GM23338 (cell line): Measurements from ENCODE around the gene SPOPL. TPM values are rescaled to one million over a fixed set of nuclear protein-coding genes. Genes with fewer than 3 reads are reported as not detected.

ENCODE experiments used
- ATAC-seq: fragments of 200-7000 bp; cut with Tn5 transposase; 3 replicates; pipeline ENCODE4 v1.9.1; 2020
- DNase-seq: peaks from one replicate; pipeline ENCODE4 v3.0.0-alpha.2; 2015; ENCODE audit warnings: low spot score
- H2AFZ ChIP-seq: fragments of 200-600 bp; sonication (generic); 2 replicates; pipeline ENCODE4 v1.8.0; 2016; ENCODE audit warnings: antibody characterized with exemption, mild to moderate bottlenecking, moderate library complexity
- H3F3A ChIP-seq: fragments of 200-600 bp; sonication (generic); replicated peaks from 2 replicates; pipeline ENCODE4 v1.8.0; 2017; ENCODE audit warnings: antibody characterized with exemption, mixed run types, low read depth
- H3K27ac ChIP-seq: fragments of 200-600 bp; sonication (generic); 2 replicates; pipeline ENCODE4 v1.6.1; 2016; ENCODE audit warnings: low read depth
- H3K27me3 ChIP-seq: fragments of 200-600 bp; sonication (generic); 2 replicates; pipeline ENCODE4 v1.8.0; 2016; ENCODE audit warnings: mild to moderate bottlenecking, mixed run types, moderate library complexity; ENCODE audit not compliant: insufficient read depth
- H3K36me3 ChIP-seq: fragments of 200-600 bp; sonication (generic); 2 replicates; pipeline ENCODE4 v1.8.0; 2016; ENCODE audit warnings: mild to moderate bottlenecking; ENCODE audit not compliant: insufficient read depth
- H3K4me1 ChIP-seq: fragments of 200-600 bp; sonication (generic); 2 replicates; pipeline ENCODE4 v1.8.0; 2016; ENCODE audit warnings: mild to moderate bottlenecking, moderate library complexity; ENCODE audit not compliant: insufficient read depth
- H3K4me2 ChIP-seq: fragments of 200-600 bp; sonication (generic); 2 replicates; pipeline ENCODE4 v1.7.1; 2017; ENCODE audit warnings: mixed run types
- H3K4me3 ChIP-seq: fragments of 200-600 bp; sonication (generic); 2 replicates; pipeline ENCODE4 v1.6.1; 2016; ENCODE audit warnings: mixed run types
- H3K79me2 ChIP-seq: fragments of 200-600 bp; sonication (generic); replicated peaks from 2 replicates; pipeline ENCODE4 v1.8.0; 2017; ENCODE audit warnings: mild to moderate bottlenecking; ENCODE audit not compliant: insufficient read depth
- H3K9me2 ChIP-seq: fragments of 200-600 bp; sonication (generic); 2 replicates; pipeline ENCODE4 v1.8.0; 2017; ENCODE audit not compliant: insufficient read depth
- H4K20me1 ChIP-seq: fragments of 200-600 bp; sonication (generic); replicated peaks from 2 replicates; pipeline ENCODE4 v1.8.0; 2017; ENCODE audit warnings: mild to moderate bottlenecking; ENCODE audit not compliant: insufficient read depth
- H3K27ac Mint-ChIP-seq: 2 replicates; pipeline ENCODE4 v1.8.0; 2020; ENCODE audit warnings: inconsistent platforms, mild to moderate bottlenecking, moderate library complexity, mixed read lengths
- H3K27me3 Mint-ChIP-seq: 3 replicates; pipeline ENCODE4 v1.8.0; 2022; ENCODE audit warnings: low read depth, mild to moderate bottlenecking, moderate library complexity, mixed read lengths, inconsistent platforms; ENCODE audit not compliant: insufficient read depth, poor library complexity
- H3K36me3 Mint-ChIP-seq: 3 replicates; pipeline ENCODE4 v1.8.0; 2021; ENCODE audit warnings: low read depth, mild to moderate bottlenecking, inconsistent platforms, moderate library complexity, mixed read lengths
- H3K4me1 Mint-ChIP-seq: 3 replicates; pipeline ENCODE4 v1.8.0; 2020; ENCODE audit warnings: mild to moderate bottlenecking, inconsistent platforms, mixed read lengths
- H3K4me3 Mint-ChIP-seq: 3 replicates; pipeline ENCODE4 v1.8.0; 2021; ENCODE audit warnings: moderate library complexity, mild to moderate bottlenecking, inconsistent platforms, mixed read lengths
- H3K9me3 Mint-ChIP-seq: 3 replicates; pipeline ENCODE4 v1.8.0; 2020; ENCODE audit warnings: moderate library complexity, mild to moderate bottlenecking, inconsistent platforms, mixed read lengths
- CREB1 ChIP-seq: fragments of 250-450 bp; sonication (Bioruptor Pico); IDR thresholded peaks from 2 replicates; pipeline ENCODE4 v1.5.0; 2020; ENCODE audit warnings: low read depth, mild to moderate bottlenecking, moderate library complexity
- EZH2 ChIP-seq: fragments of 200-600 bp; sonication (generic); IDR thresholded peaks from one replicate; pipeline ENCODE4 v1.8.0; 2017; ENCODE audit warnings: antibody characterized with exemption, mild to moderate bottlenecking, low read depth; ENCODE audit not compliant: unreplicated experiment
- EZH2phosphoT487 ChIP-seq: fragments of 200-600 bp; sonication (generic); IDR thresholded peaks from one replicate; pipeline ENCODE4 v1.8.1; 2018; ENCODE audit warnings: antibody characterized with exemption; ENCODE audit not compliant: unreplicated experiment
- NANOG ChIP-seq: IDR thresholded peaks from 2 replicates; pipeline ENCODE4 v1.6.1; 2016; ENCODE audit warnings: antibody characterized with exemption, borderline replicate concordance
- POLR2AphosphoS5 ChIP-seq: IDR thresholded peaks from 2 replicates; pipeline ENCODE4 v1.6.1; 2016; ENCODE audit warnings: antibody characterized with exemption, low read depth
- ZNF331 ChIP-seq: fragments of 250-450 bp; sonication (Bioruptor Pico); IDR thresholded peaks from 2 replicates; pipeline ENCODE4 v1.5.0; 2020; ENCODE audit warnings: low read depth, mild to moderate bottlenecking, moderate library complexity
- polyA plus RNA-seq: library from polyadenylated mRNA; unstranded; fragments of >200 nt; fragmentation: Nextera tagmentation; extraction: Ambion mirVana; gene quantifications from 2 replicates; pipeline ENCODE4 v1.2.1, GENCODE V29; 2016
- total RNA-seq: library from RNA; depleted of rRNA; stranded (reverse); fragments of >200 nt; shearing (Covaris generic); gene quantifications from 2 replicates; pipeline ENCODE4 v1.2.3, GENCODE V29; 2014
- TF ChIP-seq, protein P1 (sequence below): fragments of 250-450 bp; sonication (Bioruptor Pico); IDR thresholded peaks from 2 replicates; pipeline ENCODE4 v1.5.0; 2020; ENCODE audit warnings: mild to moderate bottlenecking, moderate library complexity
- TF ChIP-seq, protein P2 (sequence below): IDR thresholded peaks from one replicate; pipeline ENCODE4 v1.6.1; 2018; ENCODE audit warnings: antibody characterized with exemption; ENCODE audit not compliant: unreplicated experiment
- TF ChIP-seq, protein P3 (sequence below), 2 experiments: fragments of 200-600 bp in 1 of 2; sonication (generic) in 1 of 2; conservative IDR thresholded peaks; 2 replicates each; pipeline versions ENCODE4 v1.5.1 to v1.6.1; 2016 to 2017; ENCODE audit warnings: antibody characterized with exemption in 2 of 2, low read depth in 2 of 2, mild to moderate bottlenecking in 2 of 2, moderate library complexity in 1 of 2

The SPOPL gene
- total and polyA plus RNA-seq, 2 experiments from 2014 or later, result 4.5 to 15.4 TPM

DNA sequence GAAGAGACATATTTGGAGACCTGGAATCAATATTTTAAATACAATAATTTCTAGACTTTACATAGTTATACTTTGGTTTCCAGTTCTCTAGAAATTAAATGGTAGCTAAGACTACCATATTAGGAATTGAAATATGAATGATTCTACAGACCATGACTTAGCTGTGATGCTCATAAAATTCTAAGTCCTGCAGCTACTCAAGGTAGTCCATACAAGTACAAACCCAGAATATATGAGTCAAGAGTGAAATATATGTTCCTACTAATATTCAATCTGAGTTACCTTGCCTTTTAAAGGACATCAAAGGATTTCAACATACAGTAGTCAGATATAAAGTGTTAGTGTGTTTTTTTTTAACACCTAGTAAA, 10.1 kb upstream of the SPOPL start:
- H3K4me1 ChIP-seq, result peaks cover 11% of the 10 kb centered on the region; the same call in 1 of the 2 replicates
- DNase-seq, result no peak
- H3K27me3 Mint-ChIP-seq, result peaks cover 3% of the 10 kb centered on the region
- no peak overlapping the region for H3K4me3 ChIP-seq
- no peaks in the 10 kb centered on the region for H3K27me3 ChIP-seq
- no peak overlapping the region for H2AFZ ChIP-seq
- H4K20me1 ChIP-seq, result no peaks in the 10 kb centered on the region
- no peak overlapping the region for H3K27ac Mint-ChIP-seq
- H3F3A ChIP-seq, result no peaks in the 10 kb centered on the region
- H3K9me3 Mint-ChIP-seq, result no peaks in the 10 kb centered on the region
- H3K36me3 ChIP-seq, result no peaks in the 10 kb centered on the region
- TF ChIP-seq, protein P1, sequence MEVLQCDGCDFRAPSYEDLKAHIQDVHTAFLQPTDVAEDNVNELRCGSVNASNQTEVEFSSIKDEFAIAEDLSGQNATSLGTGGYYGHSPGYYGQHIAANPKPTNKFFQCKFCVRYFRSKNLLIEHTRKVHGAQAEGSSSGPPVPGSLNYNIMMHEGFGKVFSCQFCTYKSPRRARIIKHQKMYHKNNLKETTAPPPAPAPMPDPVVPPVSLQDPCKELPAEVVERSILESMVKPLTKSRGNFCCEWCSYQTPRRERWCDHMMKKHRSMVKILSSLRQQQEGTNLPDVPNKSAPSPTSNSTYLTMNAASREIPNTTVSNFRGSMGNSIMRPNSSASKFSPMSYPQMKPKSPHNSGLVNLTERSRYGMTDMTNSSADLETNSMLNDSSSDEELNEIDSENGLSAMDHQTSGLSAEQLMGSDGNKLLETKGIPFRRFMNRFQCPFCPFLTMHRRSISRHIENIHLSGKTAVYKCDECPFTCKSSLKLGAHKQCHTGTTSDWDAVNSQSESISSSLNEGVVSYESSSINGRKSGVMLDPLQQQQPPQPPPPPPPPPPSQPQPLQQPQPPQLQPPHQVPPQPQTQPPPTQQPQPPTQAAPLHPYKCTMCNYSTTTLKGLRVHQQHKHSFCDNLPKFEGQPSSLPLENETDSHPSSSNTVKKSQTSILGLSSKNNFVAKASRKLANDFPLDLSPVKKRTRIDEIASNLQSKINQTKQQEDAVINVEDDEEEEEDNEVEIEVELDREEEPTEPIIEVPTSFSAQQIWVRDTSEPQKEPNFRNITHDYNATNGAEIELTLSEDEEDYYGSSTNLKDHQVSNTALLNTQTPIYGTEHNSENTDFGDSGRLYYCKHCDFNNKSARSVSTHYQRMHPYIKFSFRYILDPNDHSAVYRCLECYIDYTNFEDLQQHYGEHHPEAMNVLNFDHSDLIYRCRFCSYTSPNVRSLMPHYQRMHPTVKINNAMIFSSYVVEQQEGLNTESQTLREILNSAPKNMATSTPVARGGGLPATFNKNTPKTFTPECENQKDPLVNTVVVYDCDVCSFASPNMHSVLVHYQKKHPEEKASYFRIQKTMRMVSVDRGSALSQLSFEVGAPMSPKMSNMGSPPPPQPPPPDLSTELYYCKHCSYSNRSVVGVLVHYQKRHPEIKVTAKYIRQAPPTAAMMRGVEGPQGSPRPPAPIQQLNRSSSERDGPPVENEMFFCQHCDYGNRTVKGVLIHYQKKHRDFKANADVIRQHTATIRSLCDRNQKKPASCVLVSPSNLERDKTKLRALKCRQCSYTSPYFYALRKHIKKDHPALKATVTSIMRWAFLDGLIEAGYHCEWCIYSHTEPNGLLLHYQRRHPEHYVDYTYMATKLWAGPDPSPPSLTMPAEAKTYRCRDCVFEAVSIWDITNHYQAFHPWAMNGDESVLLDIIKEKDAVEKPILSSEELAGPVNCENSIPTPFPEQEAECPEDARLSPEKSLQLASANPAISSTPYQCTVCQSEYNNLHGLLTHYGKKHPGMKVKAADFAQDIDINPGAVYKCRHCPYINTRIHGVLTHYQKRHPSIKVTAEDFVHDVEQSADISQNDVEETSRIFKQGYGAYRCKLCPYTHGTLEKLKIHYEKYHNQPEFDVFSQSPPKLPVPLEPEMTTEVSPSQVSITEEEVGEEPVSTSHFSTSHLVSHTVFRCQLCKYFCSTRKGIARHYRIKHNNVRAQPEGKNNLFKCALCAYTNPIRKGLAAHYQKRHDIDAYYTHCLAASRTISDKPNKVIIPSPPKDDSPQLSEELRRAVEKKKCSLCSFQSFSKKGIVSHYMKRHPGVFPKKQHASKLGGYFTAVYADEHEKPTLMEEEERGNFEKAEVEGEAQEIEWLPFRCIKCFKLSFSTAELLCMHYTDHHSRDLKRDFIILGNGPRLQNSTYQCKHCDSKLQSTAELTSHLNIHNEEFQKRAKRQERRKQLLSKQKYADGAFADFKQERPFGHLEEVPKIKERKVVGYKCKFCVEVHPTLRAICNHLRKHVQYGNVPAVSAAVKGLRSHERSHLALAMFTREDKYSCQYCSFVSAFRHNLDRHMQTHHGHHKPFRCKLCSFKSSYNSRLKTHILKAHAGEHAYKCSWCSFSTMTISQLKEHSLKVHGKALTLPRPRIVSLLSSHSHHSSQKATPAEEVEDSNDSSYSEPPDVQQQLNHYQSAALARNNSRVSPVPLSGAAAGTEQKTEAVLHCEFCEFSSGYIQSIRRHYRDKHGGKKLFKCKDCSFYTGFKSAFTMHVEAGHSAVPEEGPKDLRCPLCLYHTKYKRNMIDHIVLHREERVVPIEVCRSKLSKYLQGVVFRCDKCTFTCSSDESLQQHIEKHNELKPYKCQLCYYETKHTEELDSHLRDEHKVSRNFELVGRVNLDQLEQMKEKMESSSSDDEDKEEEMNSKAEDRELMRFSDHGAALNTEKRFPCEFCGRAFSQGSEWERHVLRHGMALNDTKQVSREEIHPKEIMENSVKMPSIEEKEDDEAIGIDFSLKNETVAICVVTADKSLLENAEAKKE, result no peak
- no peak for TF ChIP-seq ZNF331 (CRISPR knock-in tag)
- no peak for TF ChIP-seq EZH2
- no peak for TF ChIP-seq CREB1 (CRISPR knock-in tag)
- H3K4me1 Mint-ChIP-seq, result peaks cover 24% of the 10 kb centered on the region
- no peaks in the 10 kb centered on the region for H3K79me2 ChIP-seq
- no peak overlapping the region for H3K4me2 ChIP-seq
- no peaks in the 10 kb centered on the region; the same call in 2 of the 3 replicates for H3K36me3 Mint-ChIP-seq
- no peak overlapping the region for H3K27ac ChIP-seq
- no peaks in the 10 kb centered on the region; the same call in 1 of the 2 replicates for H3K9me2 ChIP-seq
- ATAC-seq, result no peak
- no peak overlapping the region for H3K4me3 Mint-ChIP-seq

DNA sequence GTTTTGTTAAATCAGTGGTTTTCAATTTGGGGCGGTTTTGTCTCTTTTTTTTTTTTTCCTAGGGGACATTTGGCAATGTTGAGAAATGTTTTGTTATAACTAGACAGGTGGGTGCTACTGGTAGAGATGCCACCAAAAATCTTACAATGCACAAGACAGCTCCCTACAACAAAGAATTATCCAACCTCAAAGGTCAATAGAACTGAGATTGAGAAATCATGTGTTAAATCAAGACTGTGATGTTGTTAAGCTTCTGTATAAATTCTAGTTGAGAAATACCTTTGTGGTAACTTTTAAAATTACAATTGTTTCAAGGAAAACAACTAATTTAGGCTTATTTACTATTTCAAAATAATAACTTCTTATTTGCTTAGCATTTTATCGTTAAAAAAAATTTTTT, 9.4 kb upstream of the SPOPL start:
- H3F3A ChIP-seq, result no peaks in the 10 kb centered on the region
- ATAC-seq (no peak), DNase-seq (no peak)
- no peak overlapping the region for H3K4me3 ChIP-seq
- no peak overlapping the region for H3K4me3 Mint-ChIP-seq
- H3K27me3 ChIP-seq, result no peaks in the 10 kb centered on the region
- H3K27me3 Mint-ChIP-seq, result peaks cover 3% of the 10 kb centered on the region
- no peaks in the 10 kb centered on the region for H4K20me1 ChIP-seq
- no peaks in the 10 kb centered on the region; the same call in 2 of the 3 replicates for H3K36me3 Mint-ChIP-seq
- H3K9me3 Mint-ChIP-seq, result no peaks in the 10 kb centered on the region
- no peaks in the 10 kb centered on the region for H3K79me2 ChIP-seq
- no peaks in the 10 kb centered on the region for H3K36me3 ChIP-seq
- no peak overlapping the region for H2AFZ ChIP-seq
- no peak overlapping the region for H3K4me2 ChIP-seq
- no peak overlapping the region for H3K27ac Mint-ChIP-seq
- peaks cover 11% of the 10 kb centered on the region; the same call in 1 of the 2 replicates for H3K4me1 ChIP-seq
- H3K4me1 Mint-ChIP-seq, result peaks cover 24% of the 10 kb centered on the region
- no peaks in the 10 kb centered on the region; the same call in 1 of the 2 replicates for H3K9me2 ChIP-seq
- no peak overlapping the region for H3K27ac ChIP-seq
- TF ChIP-seq NANOG (no peak), POLR2AphosphoS5 (no peak), CREB1 (CRISPR knock-in tag) (no peak), EZH2 (no peak), ZNF331 (CRISPR knock-in tag) (no peak), EZH2phosphoT487 (no peak)
- TF ChIP-seq, protein P2, sequence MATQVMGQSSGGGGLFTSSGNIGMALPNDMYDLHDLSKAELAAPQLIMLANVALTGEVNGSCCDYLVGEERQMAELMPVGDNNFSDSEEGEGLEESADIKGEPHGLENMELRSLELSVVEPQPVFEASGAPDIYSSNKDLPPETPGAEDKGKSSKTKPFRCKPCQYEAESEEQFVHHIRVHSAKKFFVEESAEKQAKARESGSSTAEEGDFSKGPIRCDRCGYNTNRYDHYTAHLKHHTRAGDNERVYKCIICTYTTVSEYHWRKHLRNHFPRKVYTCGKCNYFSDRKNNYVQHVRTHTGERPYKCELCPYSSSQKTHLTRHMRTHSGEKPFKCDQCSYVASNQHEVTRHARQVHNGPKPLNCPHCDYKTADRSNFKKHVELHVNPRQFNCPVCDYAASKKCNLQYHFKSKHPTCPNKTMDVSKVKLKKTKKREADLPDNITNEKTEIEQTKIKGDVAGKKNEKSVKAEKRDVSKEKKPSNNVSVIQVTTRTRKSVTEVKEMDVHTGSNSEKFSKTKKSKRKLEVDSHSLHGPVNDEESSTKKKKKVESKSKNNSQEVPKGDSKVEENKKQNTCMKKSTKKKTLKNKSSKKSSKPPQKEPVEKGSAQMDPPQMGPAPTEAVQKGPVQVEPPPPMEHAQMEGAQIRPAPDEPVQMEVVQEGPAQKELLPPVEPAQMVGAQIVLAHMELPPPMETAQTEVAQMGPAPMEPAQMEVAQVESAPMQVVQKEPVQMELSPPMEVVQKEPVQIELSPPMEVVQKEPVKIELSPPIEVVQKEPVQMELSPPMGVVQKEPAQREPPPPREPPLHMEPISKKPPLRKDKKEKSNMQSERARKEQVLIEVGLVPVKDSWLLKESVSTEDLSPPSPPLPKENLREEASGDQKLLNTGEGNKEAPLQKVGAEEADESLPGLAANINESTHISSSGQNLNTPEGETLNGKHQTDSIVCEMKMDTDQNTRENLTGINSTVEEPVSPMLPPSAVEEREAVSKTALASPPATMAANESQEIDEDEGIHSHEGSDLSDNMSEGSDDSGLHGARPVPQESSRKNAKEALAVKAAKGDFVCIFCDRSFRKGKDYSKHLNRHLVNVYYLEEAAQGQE, result no peak
- TF ChIP-seq, protein P3, sequence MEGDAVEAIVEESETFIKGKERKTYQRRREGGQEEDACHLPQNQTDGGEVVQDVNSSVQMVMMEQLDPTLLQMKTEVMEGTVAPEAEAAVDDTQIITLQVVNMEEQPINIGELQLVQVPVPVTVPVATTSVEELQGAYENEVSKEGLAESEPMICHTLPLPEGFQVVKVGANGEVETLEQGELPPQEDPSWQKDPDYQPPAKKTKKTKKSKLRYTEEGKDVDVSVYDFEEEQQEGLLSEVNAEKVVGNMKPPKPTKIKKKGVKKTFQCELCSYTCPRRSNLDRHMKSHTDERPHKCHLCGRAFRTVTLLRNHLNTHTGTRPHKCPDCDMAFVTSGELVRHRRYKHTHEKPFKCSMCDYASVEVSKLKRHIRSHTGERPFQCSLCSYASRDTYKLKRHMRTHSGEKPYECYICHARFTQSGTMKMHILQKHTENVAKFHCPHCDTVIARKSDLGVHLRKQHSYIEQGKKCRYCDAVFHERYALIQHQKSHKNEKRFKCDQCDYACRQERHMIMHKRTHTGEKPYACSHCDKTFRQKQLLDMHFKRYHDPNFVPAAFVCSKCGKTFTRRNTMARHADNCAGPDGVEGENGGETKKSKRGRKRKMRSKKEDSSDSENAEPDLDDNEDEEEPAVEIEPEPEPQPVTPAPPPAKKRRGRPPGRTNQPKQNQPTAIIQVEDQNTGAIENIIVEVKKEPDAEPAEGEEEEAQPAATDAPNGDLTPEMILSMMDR (conservative IDR thresholded peaks at IDR 0.05; ENCODE audit: low read depth in 2 of 2), result no peak
